ENCODE measurements around the gene CD1E.

GRCh38 chr1:158355773-158356285 is 2.1 kb downstream of the CD1E start:
- no peak for TF ChIP-seq CTCF (IDR thresholded peaks at IDR 0.05; ENCODE audit: low read depth, low read length)
- no peak for TF ChIP-seq POLR2A (IDR thresholded peaks at IDR 0.05; ENCODE audit: extremely low read depth, insufficient read length)
- no peak for TF ChIP-seq MAX (IDR thresholded peaks at IDR 0.05; ENCODE audit: low read depth, low read length)

Measured in NB4 (cell line).